Bronchial smooth muscle cell (primary cell): ENCODE measurements around the gene INPP5D. TPM values are rescaled to one million over a fixed set of nuclear protein-coding genes. Genes with fewer than 3 reads are reported as not detected.

Experiments
- total RNA-seq: library from RNA; depleted of rRNA; stranded (reverse); fragments of >200 nt; gene quantifications from 2 replicates; pipeline ENCODE4 v1.2.1, GENCODE V29; 2014

INPP5D gene
- 0.86 and 1.3 TPM in 2 replicates for total RNA-seq

DNA sequence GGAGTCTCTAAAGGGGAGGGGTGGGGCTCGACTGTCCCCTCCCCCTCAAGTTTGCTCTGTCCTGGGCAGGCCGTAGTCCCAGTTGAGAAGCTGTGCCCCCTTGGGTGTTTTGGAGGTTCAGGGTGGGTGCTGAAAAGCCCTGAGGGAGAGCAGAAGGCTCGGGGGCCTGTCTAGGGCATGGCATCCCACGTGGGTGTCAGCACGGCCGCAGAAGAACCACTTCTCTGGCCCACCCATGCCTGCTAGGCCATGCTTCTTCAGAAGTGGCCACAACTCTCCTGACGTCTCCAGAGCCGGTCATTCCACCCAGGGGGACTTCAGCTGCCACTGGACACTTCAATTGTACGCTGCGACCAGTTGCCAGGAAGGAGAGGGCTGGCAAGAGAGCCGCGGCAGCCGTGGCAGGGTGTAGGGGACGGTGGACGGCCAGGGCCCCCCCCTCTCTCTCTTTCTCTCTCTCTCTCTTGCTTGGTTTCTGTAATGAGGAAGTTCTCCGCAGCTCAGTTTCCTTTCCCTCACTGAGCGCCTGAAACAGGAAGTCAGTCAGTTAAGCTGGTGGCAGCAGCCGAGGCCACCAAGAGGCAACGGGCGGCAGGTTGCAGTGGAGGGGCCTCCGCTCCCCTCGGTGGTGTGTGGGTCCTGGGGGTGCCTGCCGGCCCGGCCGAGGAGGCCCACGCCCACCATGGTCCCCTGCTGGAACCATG lies at the start of gene INPP5D:
TSS of gene INPP5D (plus strand) at position 546 of the 704 bp plus-strand sequence. CDS start at position 683, 137 bp downstream.

GRCh38 chr2:233013027-233013461 lies 47.1 kb upstream of the INPP5D start, which contains the start of gene NGEF:
Gene NGEF (minus strand): TSS chr2:233013256. CDS start chr2:232974890, 38,366 bp downstream.

DNA sequence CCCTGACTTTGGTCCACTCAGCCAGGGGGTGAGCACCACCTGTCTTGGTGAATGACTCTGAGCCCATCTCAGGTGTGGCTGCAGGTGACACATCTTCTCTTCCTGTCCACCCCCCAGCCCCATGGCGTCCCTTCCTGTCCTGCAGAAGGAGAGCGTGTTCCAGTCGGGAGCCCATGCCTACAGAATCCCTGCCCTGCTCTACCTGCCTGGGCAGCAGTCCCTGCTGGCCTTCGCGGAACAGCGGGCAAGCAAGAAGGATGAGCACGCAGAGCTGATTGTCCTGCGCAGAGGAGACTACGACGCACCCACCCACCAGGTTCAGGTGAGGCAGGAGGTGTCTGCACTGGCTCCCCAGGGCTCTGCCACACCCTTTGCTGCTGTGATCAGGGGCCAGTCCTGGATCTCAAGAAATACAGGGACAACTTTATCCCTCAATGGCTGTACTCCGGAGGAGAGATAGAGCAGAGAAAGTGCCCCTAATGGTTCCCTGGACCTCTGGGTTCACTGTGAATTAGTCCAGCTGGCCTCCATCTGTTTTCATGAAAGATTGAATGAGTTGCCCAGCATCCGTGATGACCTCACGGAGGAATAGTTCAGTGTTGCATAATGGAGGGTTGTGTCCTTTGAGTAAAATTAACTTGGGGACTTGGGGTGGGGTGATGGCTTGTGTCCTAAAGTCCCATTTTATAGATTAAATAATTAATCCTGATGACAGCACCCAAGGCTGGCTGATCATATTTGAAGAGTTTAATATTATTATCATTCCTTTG lies 27.4 kb upstream of the INPP5D start, which contains the start of gene NEU2:
TSS of gene NEU2 (plus strand) at position 122 of the 770 bp plus-strand sequence. CDS start at position 122, 0 bp downstream.

GRCh38 chr2:233251306-233252116 lies 191.4 kb downstream of the INPP5D start, which contains the start of gene ATG16L1:
Gene ATG16L1 (plus strand): TSS chr2:233251673. CDS start chr2:233251828, 155 bp downstream.

Other genes with a start within 250 kb of the INPP5D start
- 0.52 and 0.79 TPM in 2 replicates for gene SNORC, start 190.1 kb upstream of the INPP5D start, total RNA-seq
- gene NGEF, start 47.1 kb upstream of the INPP5D start, total RNA-seq: 1.9 and 11.2 TPM in 2 replicates
- not detected in 2 replicates for gene NEU2, start 27.7 kb upstream of the INPP5D start, total RNA-seq
- 20.5 and 25.1 TPM in 2 replicates for gene ATG16L1, start 191.3 kb downstream of the INPP5D start, total RNA-seq
- under 0.01 TPM in 1 of 2 replicates, not detected in the other for gene SAG, start 247.5 kb downstream of the INPP5D start, total RNA-seq